Measurements from ENCODE around the gene EIF3A.

DNA sequence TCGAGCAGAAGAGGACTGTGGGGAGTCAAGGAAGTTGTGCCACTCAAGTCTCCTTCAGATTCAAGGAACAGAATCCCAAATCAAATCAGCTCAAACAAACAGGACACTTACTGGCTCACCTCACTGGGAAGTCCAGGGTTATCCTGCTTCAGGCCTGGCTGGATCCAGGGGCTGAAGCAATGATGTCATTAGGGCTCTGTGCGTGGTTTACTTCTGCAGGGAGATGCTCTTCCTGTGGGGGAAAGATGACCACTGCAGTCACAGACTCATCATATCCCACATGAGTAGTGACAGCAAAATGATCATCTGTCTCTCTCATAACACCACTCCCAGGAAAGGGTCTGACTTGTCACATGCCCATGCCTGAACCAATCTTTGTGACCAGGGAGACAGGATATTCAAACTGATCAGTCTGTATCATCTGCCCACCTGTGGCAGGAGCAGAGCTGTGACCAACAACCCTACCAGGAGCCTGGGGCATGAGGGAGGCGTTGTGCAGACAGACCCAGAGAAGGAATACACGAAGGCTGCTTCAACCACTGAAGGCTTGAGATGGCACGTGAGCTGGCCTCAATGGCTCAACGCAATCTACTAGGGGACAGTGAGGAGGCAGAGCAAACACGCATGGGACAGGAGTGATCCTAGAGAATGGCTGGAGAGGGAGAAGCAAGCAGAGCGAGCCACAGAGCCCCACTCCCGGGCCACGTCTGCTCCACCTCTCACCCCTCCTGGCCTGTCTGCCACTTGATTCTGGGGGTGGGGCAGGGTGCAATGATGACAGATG is 78.7 kb downstream of the EIF3A start:
- no peak for TF ChIP-seq POLR2AphosphoS5 (IDR thresholded peaks at IDR 0.05; ENCODE audit: borderline replicate concordance, low read depth, low read length)
- TF ChIP-seq EZH2 (IDR thresholded peaks at IDR 0.05) = no peak
